Astrocyte (in vitro differentiated cells and primary cell): ENCODE data around the gene RCL1.

Experiments used
- EZH2 ChIP-seq: IDR thresholded peaks from 2 replicates; pipeline ENCODE4 v1.6.1; 2012; ENCODE audit warnings: mild to moderate bottlenecking, low read length, inconsistent platforms; ENCODE audit not compliant: insufficient read depth
- TF ChIP-seq, protein P1 (sequence below): IDR thresholded peaks from 2 replicates; pipeline ENCODE4 v1.5.1; 2011; ENCODE audit warnings: low read depth, mild to moderate bottlenecking, inconsistent platforms, low read length, moderate library complexity; ENCODE audit not compliant: insufficient read depth

DNA sequence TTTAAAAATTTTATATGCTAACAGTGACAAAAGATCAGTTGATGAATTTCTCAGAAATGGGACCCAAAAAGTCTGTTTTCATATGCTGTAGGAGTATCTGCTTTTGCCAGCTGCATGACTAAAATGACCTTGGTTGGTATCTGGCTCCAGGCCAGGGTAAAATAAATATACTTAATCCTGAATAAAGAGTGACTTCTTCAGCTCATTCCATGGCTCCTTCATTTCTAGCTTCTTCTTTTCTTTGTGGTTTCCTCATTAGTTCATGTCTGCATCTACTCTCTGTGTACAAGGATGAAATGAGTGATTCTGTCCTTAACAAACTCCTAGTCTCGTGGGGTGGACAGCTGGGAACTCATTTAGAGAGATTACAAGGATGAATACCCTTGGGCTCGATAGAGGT lies 36.0 kb downstream of the RCL1 start:
- no peak for TF ChIP-seq EZH2
- TF ChIP-seq, protein P1, sequence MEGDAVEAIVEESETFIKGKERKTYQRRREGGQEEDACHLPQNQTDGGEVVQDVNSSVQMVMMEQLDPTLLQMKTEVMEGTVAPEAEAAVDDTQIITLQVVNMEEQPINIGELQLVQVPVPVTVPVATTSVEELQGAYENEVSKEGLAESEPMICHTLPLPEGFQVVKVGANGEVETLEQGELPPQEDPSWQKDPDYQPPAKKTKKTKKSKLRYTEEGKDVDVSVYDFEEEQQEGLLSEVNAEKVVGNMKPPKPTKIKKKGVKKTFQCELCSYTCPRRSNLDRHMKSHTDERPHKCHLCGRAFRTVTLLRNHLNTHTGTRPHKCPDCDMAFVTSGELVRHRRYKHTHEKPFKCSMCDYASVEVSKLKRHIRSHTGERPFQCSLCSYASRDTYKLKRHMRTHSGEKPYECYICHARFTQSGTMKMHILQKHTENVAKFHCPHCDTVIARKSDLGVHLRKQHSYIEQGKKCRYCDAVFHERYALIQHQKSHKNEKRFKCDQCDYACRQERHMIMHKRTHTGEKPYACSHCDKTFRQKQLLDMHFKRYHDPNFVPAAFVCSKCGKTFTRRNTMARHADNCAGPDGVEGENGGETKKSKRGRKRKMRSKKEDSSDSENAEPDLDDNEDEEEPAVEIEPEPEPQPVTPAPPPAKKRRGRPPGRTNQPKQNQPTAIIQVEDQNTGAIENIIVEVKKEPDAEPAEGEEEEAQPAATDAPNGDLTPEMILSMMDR: no peak
